HL-60 (cell line): ENCODE data around the gene ICA1L.
A peak's percentile ranks its signal among the peaks of the same experiment; 100 is the strongest.
"Not testable (repeated sequence)": the region's sequence is repeated elsewhere in the genome, so short reads cannot be mapped to it uniquely, and the experiment has no call there.

Experiments used
- DNase-seq, 2 experiments: peaks; one replicate each; pipeline ENCODE4 v3.0.0-alpha.2; 2010 to 2020; ENCODE audit warnings: low read depth in 1 of 2, low spot score in 1 of 2
- H3K27ac ChIP-seq: fragments of 250-450 bp; sonication (Bioruptor Pico); replicated peaks from 2 replicates; pipeline ENCODE4 v1.5.1; 2020; ENCODE audit warnings: mild to moderate bottlenecking, moderate library complexity
- H3K27me3 ChIP-seq: fragments of 250-450 bp; sonication (Bioruptor Pico); 2 replicates; pipeline ENCODE4 v1.5.1; 2021; ENCODE audit warnings: mild to moderate bottlenecking, moderate library complexity; ENCODE audit not compliant: insufficient read depth, poor library complexity, severe bottlenecking
- H3K4me3 ChIP-seq: replicated peaks from 2 replicates; pipeline ENCODE4 v1.5.1; 2011; ENCODE audit warnings: mild to moderate bottlenecking, control low read depth, low read length; ENCODE audit not compliant: insufficient read depth
- GABPA ChIP-seq: IDR thresholded peaks from 2 replicates; pipeline ENCODE4 v1.6.1; 2012; ENCODE audit warnings: low read depth
- POLR2AphosphoS5 ChIP-seq: IDR thresholded peaks from 2 replicates; pipeline ENCODE4 v1.6.1; 2012; ENCODE audit warnings: low read depth
- SPI1 ChIP-seq: IDR thresholded peaks from 2 replicates; pipeline ENCODE4 v1.6.1; 2012; ENCODE audit warnings: low read depth, mild to moderate bottlenecking, borderline replicate concordance
- TF ChIP-seq, protein P1 (sequence below): IDR thresholded peaks from 2 replicates; pipeline ENCODE4 v1.6.1; 2012; ENCODE audit warnings: low read depth; ENCODE audit not compliant: insufficient replicate concordance
- TF ChIP-seq, protein P2 (sequence below): IDR thresholded peaks from one replicate; pipeline ENCODE4 v1.5.1; 2011; ENCODE audit warnings: low read length, control low read depth, inconsistent platforms; ENCODE audit not compliant: insufficient read depth

The ICA1L gene

GRCh38 chr2:202908186-202908585 is 36.6 kb upstream of the ICA1L start:
- H3K27me3 ChIP-seq: no peaks in the 10 kb centered on the region
- H3K27ac ChIP-seq: no peak overlapping the region; the same call in 1 of the 2 replicates
- H3K4me3 ChIP-seq: no peak overlapping the region
- TF ChIP-seq POLR2AphosphoS5 (no peak), SPI1 (no peak), GABPA (no peak)
- TF ChIP-seq, protein P1, sequence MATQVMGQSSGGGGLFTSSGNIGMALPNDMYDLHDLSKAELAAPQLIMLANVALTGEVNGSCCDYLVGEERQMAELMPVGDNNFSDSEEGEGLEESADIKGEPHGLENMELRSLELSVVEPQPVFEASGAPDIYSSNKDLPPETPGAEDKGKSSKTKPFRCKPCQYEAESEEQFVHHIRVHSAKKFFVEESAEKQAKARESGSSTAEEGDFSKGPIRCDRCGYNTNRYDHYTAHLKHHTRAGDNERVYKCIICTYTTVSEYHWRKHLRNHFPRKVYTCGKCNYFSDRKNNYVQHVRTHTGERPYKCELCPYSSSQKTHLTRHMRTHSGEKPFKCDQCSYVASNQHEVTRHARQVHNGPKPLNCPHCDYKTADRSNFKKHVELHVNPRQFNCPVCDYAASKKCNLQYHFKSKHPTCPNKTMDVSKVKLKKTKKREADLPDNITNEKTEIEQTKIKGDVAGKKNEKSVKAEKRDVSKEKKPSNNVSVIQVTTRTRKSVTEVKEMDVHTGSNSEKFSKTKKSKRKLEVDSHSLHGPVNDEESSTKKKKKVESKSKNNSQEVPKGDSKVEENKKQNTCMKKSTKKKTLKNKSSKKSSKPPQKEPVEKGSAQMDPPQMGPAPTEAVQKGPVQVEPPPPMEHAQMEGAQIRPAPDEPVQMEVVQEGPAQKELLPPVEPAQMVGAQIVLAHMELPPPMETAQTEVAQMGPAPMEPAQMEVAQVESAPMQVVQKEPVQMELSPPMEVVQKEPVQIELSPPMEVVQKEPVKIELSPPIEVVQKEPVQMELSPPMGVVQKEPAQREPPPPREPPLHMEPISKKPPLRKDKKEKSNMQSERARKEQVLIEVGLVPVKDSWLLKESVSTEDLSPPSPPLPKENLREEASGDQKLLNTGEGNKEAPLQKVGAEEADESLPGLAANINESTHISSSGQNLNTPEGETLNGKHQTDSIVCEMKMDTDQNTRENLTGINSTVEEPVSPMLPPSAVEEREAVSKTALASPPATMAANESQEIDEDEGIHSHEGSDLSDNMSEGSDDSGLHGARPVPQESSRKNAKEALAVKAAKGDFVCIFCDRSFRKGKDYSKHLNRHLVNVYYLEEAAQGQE: no peak
- TF ChIP-seq, protein P2, sequence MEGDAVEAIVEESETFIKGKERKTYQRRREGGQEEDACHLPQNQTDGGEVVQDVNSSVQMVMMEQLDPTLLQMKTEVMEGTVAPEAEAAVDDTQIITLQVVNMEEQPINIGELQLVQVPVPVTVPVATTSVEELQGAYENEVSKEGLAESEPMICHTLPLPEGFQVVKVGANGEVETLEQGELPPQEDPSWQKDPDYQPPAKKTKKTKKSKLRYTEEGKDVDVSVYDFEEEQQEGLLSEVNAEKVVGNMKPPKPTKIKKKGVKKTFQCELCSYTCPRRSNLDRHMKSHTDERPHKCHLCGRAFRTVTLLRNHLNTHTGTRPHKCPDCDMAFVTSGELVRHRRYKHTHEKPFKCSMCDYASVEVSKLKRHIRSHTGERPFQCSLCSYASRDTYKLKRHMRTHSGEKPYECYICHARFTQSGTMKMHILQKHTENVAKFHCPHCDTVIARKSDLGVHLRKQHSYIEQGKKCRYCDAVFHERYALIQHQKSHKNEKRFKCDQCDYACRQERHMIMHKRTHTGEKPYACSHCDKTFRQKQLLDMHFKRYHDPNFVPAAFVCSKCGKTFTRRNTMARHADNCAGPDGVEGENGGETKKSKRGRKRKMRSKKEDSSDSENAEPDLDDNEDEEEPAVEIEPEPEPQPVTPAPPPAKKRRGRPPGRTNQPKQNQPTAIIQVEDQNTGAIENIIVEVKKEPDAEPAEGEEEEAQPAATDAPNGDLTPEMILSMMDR: no peak
- no peak for DNase-seq

- not testable (repeated sequence) for H3K27me3 ChIP-seq, H3K27ac ChIP-seq, H3K4me3 ChIP-seq, DNase-seq
Measured at GRCh38 chr2:202905507-202905906, 33.9 kb upstream of the ICA1L start.

- no peak for DNase-seq
- Histone ChIP-seq H3K27me3 (no peaks in the 10 kb centered on the region), H3K27ac (no peak overlapping the region), H3K4me3 (no peak overlapping the region)
- TF ChIP-seq, protein P2: no peak
- TF ChIP-seq, protein P1: no peak
- no peak for TF ChIP-seq SPI1
- no peak for TF ChIP-seq GABPA
- no peak for TF ChIP-seq POLR2AphosphoS5
Measured at GRCh38 chr2:202885190-202885589, 13.6 kb upstream of the ICA1L start.

DNA sequence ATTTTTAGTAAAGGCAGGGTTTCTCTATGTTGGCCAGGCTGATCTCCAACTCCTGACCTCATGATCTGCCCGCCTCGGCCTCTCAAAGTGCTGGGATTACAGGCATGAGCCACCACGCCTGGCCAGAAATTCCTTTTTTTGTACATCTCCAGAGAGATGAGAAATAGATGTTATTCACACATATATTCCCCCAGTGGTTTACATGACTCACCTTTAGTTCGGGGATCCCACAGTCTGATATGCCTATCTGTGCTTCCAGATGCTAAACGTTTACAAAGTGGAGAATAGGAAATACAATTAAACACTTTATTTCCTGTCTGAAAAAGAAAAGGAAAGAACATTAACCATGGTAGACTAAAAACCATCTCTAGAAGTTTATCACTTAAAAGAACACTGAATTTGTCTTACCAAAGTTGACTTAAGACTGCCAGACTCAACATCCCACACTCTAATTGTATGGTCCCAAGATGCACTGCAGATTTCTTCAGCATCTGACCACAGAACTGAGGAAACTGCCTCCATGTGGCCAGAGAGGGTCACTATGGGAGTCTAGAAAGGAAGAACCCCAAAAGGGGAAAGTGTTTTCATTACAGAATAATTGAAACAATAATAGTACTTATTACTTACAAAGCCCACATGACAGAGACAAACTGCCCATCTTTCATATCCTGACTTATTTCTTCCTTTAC is 12.6 kb upstream of the ICA1L start:
- no peaks in the 10 kb centered on the region for H3K27me3 ChIP-seq
- no peak for TF ChIP-seq SPI1
- TF ChIP-seq, protein P2: no peak
- TF ChIP-seq GABPA: no peak
- TF ChIP-seq, protein P1: no peak
- no peak for TF ChIP-seq POLR2AphosphoS5
- no peak overlapping the region for H3K27ac ChIP-seq
- H3K4me3 ChIP-seq: no peak overlapping the region
- DNase-seq: peak in 1 of 2 experiments; percentile 7
